ENCODE measurements around the gene C2orf74. TPM values are rescaled to one million over a fixed set of nuclear protein-coding genes. Genes with fewer than 3 reads are reported as not detected.
A peak's percentile ranks its signal among the peaks of the same experiment; 100 is the strongest.
"Not testable (repeated sequence)": the region's sequence is repeated elsewhere in the genome, so short reads cannot be mapped to it uniquely, and the experiment has no call there.

The C2orf74 gene
- 10 to 100 TPM; 14.7 to 15.9 TPM for total RNA-seq

DNA sequence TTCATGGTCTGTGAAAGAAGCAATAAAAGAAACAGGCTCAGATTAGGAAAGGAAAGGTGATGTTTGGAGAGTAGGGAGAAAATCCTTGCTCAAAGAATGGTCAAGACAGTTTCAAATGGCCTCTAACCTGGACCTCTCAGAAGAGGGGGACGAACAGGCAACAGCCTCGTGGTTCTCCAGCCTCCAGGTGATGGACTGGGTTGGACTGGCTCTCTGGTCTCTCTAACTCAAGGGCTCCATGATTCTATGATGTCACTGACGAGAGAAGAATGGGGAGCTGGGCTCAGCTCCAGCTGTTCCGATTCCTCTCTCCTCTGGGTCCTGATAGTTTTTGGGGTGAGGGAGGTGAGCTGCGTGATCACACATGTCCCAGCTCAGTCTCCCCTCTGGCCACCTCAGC, at the start of gene C2orf74:
Gene C2orf74 (plus strand): TSS at position 301 of the 400 bp plus-strand sequence. CDS start 327 bp downstream, outside the sequence.
- H3K27ac Mint-ChIP-seq, result no peak within 1 kb of the TSS

DNA sequence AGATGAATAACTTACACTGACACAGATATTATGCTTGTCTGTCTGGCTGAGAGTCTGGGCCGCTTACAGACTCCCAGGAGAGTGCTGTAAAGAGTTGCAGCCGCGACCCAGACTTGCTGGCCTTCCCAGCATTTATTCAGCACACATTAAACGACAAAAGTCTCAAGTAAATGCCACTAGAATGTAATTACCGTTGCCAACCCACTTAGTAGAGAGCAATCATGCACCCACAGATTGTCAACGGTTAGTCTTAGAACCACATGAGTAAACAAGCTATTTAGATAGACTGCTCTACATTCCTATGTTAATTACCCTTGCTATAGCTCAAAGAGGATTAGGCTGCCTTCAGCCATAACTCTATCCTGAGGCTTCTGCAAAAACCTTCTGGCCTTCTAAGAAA, 47.8 kb upstream of the C2orf74 start:
- POLR2A ChIA-PET, result no interaction called here
- Mint-ChIP-seq H3K9me3 (peaks cover 4% of the 10 kb centered on the region), H3K4me1 (ENCODE audit: low read depth) (peaks cover 11% of the 10 kb centered on the region), H3K36me3 (peaks cover 13% of the 10 kb centered on the region), H3K27me3 (no peaks in the 10 kb centered on the region), H3K27ac (no peak overlapping the region), H3K4me3 (no peak overlapping the region)
- DNase-seq, result no peak
- CTCF ChIA-PET, result no interaction called here
- intact Hi-C loops (cut with micrococcal nuclease), result no loop called here

More for the DNA sequence above, at the start of gene C2orf74:
- intact Hi-C loops (cut with micrococcal nuclease), result no loop called here
- Mint-ChIP-seq H3K9me3 (peaks cover 9% of the 10 kb centered on the region), H3K4me3 (no peak within 1 kb of the TSS), H3K4me1 (ENCODE audit: low read depth) (no peaks in the 10 kb centered on the region), H3K36me3 (peaks cover 40% of the 10 kb centered on the region), H3K27me3 (no peaks in the 10 kb centered on the region)
- CTCF ChIA-PET, result no interaction called here
- POLR2A ChIA-PET, result no interaction called here
- DNase-seq, result no peak

DNA sequence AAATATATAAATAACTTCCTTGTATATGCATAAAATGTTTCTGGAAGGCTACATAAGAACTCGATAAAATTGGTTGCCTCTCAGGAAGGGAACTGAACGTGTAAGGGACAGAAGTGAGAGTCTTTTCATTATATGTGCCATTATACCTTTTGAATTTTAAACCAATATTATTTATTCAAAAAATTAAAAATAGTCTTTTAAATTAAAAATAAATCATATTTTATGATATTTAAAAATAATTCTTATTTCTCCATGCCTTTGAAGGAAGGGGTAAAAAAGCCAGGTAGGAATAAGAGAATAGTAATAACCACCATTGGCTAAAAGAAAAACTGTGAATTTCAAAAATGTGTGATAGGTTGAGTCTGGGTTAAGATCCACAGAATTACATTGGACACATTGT, 45.7 kb upstream of the C2orf74 start:
- Mint-ChIP-seq H3K36me3 (peaks cover 13% of the 10 kb centered on the region), H3K4me3 (no peak overlapping the region), H3K4me1 (ENCODE audit: low read depth) (peaks cover 9% of the 10 kb centered on the region), H3K9me3 (peaks cover 4% of the 10 kb centered on the region), H3K27me3 (no peaks in the 10 kb centered on the region), H3K27ac (no peak overlapping the region)
- ChIA-PET POLR2A (no interaction called here), CTCF (no interaction called here)
- no peak for DNase-seq
- intact Hi-C loops (cut with micrococcal nuclease), result no loop called here

DNA sequence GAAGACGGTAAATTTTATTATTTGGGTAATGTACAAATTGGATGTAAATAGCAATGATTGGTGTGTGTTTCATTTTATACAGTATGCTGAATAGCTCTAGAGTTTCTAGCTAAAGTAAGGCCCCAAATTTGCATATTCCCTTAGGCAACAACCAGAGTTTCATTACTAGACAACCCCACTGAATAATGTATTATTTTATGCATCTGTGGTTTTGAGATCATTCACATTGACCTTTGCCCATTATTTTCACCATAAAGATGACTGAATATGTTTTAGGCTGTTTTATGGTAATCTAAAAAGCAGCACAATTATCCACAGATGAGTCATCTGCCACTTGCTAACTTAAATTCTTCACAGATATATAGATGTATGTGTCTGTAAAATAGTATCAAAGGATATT, 44.5 kb upstream of the C2orf74 start:
- Mint-ChIP-seq H3K9me3 (peaks cover 4% of the 10 kb centered on the region), H3K27ac (no peak overlapping the region), H3K36me3 (peaks cover 7% of the 10 kb centered on the region), H3K4me3 (no peak overlapping the region), H3K27me3 (no peaks in the 10 kb centered on the region), H3K4me1 (ENCODE audit: low read depth) (peaks cover 9% of the 10 kb centered on the region)
- ChIA-PET CTCF (no interaction called here), POLR2A (no interaction called here)
- intact Hi-C loops (cut with micrococcal nuclease), result no loop called here
- DNase-seq, result no peak

DNA sequence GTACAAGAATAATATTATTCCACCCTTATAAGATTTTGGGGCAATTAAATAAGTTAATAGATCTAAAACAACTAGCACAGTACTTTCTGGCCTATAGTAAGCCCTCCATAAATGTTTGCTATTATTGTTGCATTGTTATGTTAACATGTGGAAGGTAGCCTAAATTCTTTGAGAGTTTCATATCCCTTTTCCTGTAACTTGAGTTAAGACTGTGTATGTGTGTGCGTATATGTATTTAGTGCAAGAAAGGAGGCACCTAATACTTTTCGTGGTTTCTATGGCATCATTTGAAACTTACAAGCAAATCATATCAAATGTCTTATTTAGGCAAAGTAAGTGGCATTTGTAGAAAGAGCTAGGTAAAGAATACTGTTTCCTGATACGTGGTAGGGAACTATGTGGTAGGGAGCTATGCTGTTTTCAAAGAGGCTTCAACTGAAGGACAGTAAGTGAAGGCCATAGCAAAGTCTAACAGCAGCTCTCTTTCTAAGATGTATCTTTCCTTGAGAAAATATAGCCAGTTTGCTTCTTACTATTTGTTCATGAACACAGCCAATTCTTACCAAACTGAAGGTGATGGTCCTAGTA, 36.8 kb upstream of the C2orf74 start:
- no peaks in the 10 kb centered on the region for H3K4me1 Mint-ChIP-seq (ENCODE audit: low read depth)

DNA sequence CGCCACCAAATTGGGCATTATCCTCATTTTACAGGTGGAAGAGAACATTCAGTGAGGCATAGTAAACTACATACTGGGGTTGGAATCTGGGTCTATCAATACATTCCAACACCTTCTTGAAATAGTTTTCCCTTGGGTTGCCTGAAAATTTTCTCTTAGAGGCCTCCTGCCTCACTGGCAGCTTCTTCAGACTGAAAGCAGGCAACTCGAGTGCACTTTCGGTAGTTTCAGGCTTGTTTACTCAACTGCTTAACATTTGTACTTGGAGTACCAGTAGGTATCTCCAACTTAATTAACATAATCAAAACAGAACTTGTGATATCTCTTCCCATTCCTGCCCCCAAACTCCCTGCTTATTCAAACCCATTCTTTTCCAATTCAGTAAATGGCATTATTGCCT, 36.2 kb upstream of the C2orf74 start:
- intact Hi-C loops (cut with micrococcal nuclease), result no loop called here
- peaks cover 3% of the 10 kb centered on the region for H3K9me3 Mint-ChIP-seq

More for the DNA sequence above, 36.8 kb upstream of the C2orf74 start:
- intact Hi-C loops (cut with micrococcal nuclease), result no loop called here
- Mint-ChIP-seq H3K36me3 (no peaks in the 10 kb centered on the region), H3K27ac (no peak overlapping the region), H3K9me3 (peaks cover 3% of the 10 kb centered on the region), H3K4me3 (no peak overlapping the region), H3K27me3 (no peaks in the 10 kb centered on the region)
- CTCF ChIA-PET, result interaction anchor here (1.0 kb wide), 1 partner anchor 51 kb away, joined by 4 read pairs; no protein-coding TSS in a partner anchor
- DNase-seq, result no peak
- POLR2A ChIA-PET, result no interaction called here

DNA sequence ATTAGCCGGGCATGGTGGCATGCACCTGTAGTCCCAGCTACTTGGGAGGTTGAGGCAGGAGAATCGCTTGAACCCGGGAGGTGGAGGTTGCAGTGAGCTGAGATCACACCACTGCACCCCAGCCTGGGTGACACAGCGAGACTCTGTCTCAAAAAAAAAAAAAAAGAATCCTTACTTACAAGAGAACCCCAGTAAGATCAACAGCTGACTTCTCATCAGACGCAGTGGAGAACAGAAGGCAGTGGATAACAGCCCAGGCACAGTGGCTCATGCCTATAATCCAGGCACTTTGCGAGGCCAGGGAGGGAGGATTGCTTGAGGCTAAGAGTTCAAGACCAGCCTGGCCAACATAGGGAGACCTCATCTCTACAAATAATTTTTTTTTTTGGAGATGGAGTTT, 33.9 kb upstream of the C2orf74 start:
- H3K27me3 Mint-ChIP-seq; CTCF ChIA-PET; DNase-seq; intact Hi-C loops (cut with micrococcal nuclease); H3K4me1 Mint-ChIP-seq (ENCODE audit: low read depth); H3K4me3 Mint-ChIP-seq; H3K9me3 Mint-ChIP-seq; H3K27ac Mint-ChIP-seq; H3K36me3 Mint-ChIP-seq; POLR2A ChIA-PET: not testable (repeated sequence)

More for the DNA sequence above, 36.2 kb upstream of the C2orf74 start:
- DNase-seq, result no peak
- H3K4me1 Mint-ChIP-seq (ENCODE audit: low read depth), result no peaks in the 10 kb centered on the region
- POLR2A ChIA-PET, result no interaction called here
- H3K4me3 Mint-ChIP-seq, result no peak overlapping the region
- H3K27ac Mint-ChIP-seq, result no peak overlapping the region
- no peaks in the 10 kb centered on the region for H3K36me3 Mint-ChIP-seq
- CTCF ChIA-PET, result interaction anchor here (1.0 kb wide), 1 partner anchor 50 kb away, joined by 4 read pairs; no protein-coding TSS in a partner anchor
- H3K27me3 Mint-ChIP-seq, result no peaks in the 10 kb centered on the region

DNA sequence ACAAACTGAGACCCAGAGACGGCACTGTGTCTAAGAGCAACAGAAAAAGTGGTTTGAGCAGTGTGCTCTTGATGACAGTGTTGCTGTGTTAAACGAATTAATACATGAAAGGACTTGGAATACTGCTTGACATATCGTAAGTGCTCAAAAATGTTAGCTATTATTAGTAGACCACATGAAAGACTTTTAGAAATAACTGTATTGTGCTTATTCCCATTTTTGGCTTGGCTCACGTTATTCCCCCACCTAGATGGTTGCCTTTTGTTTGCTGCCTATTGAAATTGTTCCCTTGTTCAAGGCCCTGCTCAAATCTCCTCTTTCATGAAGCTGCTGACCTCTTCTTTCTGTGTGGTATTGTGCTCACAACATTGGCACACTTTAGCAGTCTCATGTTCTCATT, 27.8 kb upstream of the C2orf74 start:
- ChIA-PET POLR2A (interaction anchor here (1.1 kb wide), 1 partner anchor 12 kb away, joined by 3 read pairs; no protein-coding TSS in a partner anchor), CTCF (no interaction called here)
- intact Hi-C loops (cut with micrococcal nuclease), result no loop called here
- Mint-ChIP-seq H3K36me3 (no peaks in the 10 kb centered on the region), H3K27ac (no peak overlapping the region), H3K27me3 (no peaks in the 10 kb centered on the region), H3K4me1 (ENCODE audit: low read depth) (no peaks in the 10 kb centered on the region), H3K9me3 (no peaks in the 10 kb centered on the region), H3K4me3 (no peak overlapping the region)
- DNase-seq, result no peak

DNA sequence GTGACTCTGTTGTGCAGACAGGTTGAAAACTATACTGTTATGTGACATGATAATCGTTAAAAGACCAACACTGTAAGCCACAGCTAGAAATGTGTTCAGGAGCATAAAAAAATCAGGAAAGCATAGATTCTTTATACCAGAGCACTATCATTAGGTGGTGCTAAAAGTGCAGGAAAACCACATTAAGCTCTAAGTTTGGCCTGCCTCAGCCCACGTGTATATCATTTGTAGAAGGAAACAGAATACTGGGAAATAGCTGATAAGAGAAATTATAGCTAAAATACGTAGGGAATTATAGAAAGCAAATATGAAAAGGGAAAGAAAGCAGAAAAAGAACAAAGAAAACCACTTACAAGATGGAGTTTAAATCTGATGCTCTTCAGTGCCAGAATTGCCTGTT, 26.5 kb upstream of the C2orf74 start:
- Mint-ChIP-seq H3K9me3 (no peaks in the 10 kb centered on the region), H3K4me3 (no peak overlapping the region), H3K27me3 (no peaks in the 10 kb centered on the region), H3K4me1 (ENCODE audit: low read depth) (no peaks in the 10 kb centered on the region), H3K36me3 (no peaks in the 10 kb centered on the region), H3K27ac (no peak overlapping the region)
- CTCF ChIA-PET, result interaction anchor here (0.7 kb wide), 2 partner anchors 195 to 391 kb away, joined by 3 read pairs; no protein-coding TSS in a partner anchor
- POLR2A ChIA-PET, result no interaction called here
- no peak for DNase-seq
- intact Hi-C loops (cut with micrococcal nuclease), result no loop called here

DNA sequence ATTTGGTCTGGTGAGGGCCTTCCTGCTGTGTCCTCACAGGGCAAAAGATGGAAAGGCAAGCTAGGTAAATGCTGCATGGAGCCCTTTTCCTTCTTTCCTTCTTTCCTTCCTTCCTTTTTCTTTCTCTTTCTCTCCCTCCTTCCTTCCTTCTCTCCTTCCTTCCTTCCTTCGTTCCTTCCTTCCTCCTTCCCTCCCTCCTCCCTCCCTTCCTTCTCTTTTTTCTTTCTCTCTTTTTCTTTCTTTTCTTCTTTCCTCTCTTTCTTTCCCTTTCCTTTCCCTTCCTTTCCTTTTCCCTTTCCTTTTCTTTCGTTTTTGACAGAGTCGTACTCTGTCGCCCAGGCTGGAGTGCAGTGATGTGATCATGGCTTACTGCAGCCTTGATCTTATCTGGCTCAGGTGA, 23.1 kb upstream of the C2orf74 start:
- intact Hi-C loops (cut with micrococcal nuclease), result no loop called here
- no peaks in the 10 kb centered on the region for H3K4me1 Mint-ChIP-seq (ENCODE audit: low read depth)
- POLR2A ChIA-PET, result no interaction called here

DNA sequence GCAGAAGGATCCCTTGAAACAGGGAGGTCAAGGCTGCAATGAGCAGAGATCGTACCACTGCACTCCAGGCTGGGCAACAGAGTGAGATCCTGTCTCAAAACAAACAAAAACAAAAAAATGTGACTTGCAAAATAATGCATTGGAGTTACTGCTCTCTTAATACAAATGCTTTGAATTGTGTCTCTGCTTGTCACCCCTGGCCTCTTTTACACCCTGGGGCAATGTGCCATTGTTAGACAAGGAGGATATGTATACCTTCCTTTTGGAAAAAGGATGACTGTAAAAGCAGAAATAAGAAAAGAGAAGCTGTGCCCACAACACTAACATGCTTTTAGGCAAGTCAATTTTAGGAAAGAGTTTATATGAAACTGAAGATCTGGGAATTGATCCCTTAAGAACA, 20.8 kb upstream of the C2orf74 start:
- ChIA-PET POLR2A (no interaction called here), CTCF (no interaction called here)
- intact Hi-C loops (cut with micrococcal nuclease), result no loop called here
- H3K36me3 Mint-ChIP-seq, result peaks cover 4% of the 10 kb centered on the region
- no peak for DNase-seq
- peaks cover 1% of the 10 kb centered on the region for H3K27me3 Mint-ChIP-seq
- H3K4me1 Mint-ChIP-seq (ENCODE audit: low read depth), result peaks cover 3% of the 10 kb centered on the region
- no peaks in the 10 kb centered on the region for H3K9me3 Mint-ChIP-seq
- no peak overlapping the region for H3K4me3 Mint-ChIP-seq
- no peak overlapping the region for H3K27ac Mint-ChIP-seq

More for the DNA sequence above, 23.1 kb upstream of the C2orf74 start:
- no peak for DNase-seq
- H3K4me3 Mint-ChIP-seq, result no peak overlapping the region
- no peaks in the 10 kb centered on the region for H3K9me3 Mint-ChIP-seq
- H3K27ac Mint-ChIP-seq, result no peak overlapping the region
- CTCF ChIA-PET, result no interaction called here
- no peaks in the 10 kb centered on the region for H3K27me3 Mint-ChIP-seq
- H3K36me3 Mint-ChIP-seq, result no peaks in the 10 kb centered on the region

DNA sequence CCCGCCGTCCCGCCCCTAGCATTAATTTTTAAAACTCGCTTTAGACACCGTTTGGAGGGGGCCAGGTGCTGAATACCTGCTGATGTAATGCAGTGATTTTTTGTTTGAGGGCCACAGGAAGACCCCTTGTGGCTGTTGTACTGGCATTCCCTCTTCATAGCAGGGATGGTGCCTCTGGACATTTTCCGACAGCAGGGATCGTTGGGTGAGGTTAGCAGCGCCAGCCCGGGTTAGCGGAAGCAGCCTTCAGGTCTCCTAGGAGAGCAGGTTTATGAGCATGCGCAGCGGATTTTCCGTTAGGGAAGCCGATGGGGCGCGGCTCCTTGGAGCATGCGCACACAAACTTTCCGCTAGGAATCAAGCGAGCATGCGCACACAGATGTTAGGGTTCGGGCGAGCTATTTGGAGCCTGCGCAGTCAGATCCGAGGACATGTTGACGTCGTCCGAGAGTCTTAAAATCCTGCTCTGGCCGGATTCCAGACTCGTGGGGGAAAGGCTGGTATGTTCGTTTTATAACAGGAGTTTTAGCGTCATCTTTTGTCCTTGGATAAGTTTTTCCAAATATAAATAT, 17.2 kb upstream of the C2orf74 start:
- H3K27me3 Mint-ChIP-seq, result peaks cover 1% of the 10 kb centered on the region

More for the DNA sequence above, 17.2 kb upstream of the C2orf74 start:
- Mint-ChIP-seq H3K36me3 (peaks cover 11% of the 10 kb centered on the region), H3K27ac (peak overlapping the region; percentile 85), H3K9me3 (no peaks in the 10 kb centered on the region), H3K4me1 (ENCODE audit: low read depth) (peaks cover 3% of the 10 kb centered on the region), H3K4me3 (peak overlapping the region; percentile 91)
- peak; percentile 96 for DNase-seq
- POLR2A ChIA-PET, result interaction anchor here (1.0 to 2.4 kb wide), 3 partner anchors 33 to 127 kb away, joined by 3 to 16 read pairs (median 5); partner anchors contain the start of genes PEX13, PUS10 and SANBR
- intact Hi-C loops (cut with micrococcal nuclease), result loop anchor here (1.0 to 2.0 kb wide), 4 partner anchors 33 to 620 kb away; partner anchors contain the start of gene PEX13
- CTCF ChIA-PET, result interaction anchor here (0.9 to 1.2 kb wide), 3 partner anchors 21 to 34 kb away, joined by 3 to 5 read pairs (median 4); no protein-coding TSS in a partner anchor

All from activated CD4-positive, alpha-beta memory T cell treated with anti-CD3 and anti-CD28 coated beads for 36 hours (primary cell).